HL-60 (cell line): ENCODE measurements around the gene TP53I11.

Source experiments
- CTCF ChIP-seq: IDR thresholded peaks from one replicate; pipeline ENCODE4 v1.5.1; 2011; ENCODE audit warnings: low read length, control low read depth, inconsistent platforms; ENCODE audit not compliant: insufficient read depth
- POLR2AphosphoS5 ChIP-seq: IDR thresholded peaks from 2 replicates; pipeline ENCODE4 v1.6.1; 2012; ENCODE audit warnings: low read depth

- no peak for TF ChIP-seq POLR2AphosphoS5
- no peak for TF ChIP-seq CTCF
Observed at GRCh38 chr11:44957040-44957515, 6.4 kb upstream of the TP53I11 start.
